HCT116 (cell line): ENCODE data around the gene OS9. TPM values are rescaled to one million over a fixed set of nuclear protein-coding genes. Genes with fewer than 3 reads are reported as not detected.

Experiments used
- ATAC-seq: fragments of 200-7000 bp; cut with Tn5 transposase; 2 replicates; pipeline ENCODE4 v1.9.1; 2020; ENCODE audit warnings: mild to moderate bottlenecking, moderate library complexity
- BruUV-seq: library from RNA; stranded (reverse); fragments of 400-500 nt; replicated peaks from 2 replicates; lab custom pipeline; 2021; lab: Mats Ljungman, UMichigan
- CTCF ChIA-PET: fragments of 300-600 bp; sonication (Branson Sonifier 250); formaldehyde crosslinking; loops from one replicate; lab custom pipeline; 2021; ENCODE audit warnings: antibody characterized with exemption; lab: Charles Lee
- POLR2A ChIA-PET: fragments of 300-600, 350-600 bp; sonication (Branson Sonifier 250); formaldehyde crosslinking; loops from one replicate; lab custom pipeline; 2021; ENCODE audit warnings: antibody characterized with exemption; lab: Charles Lee
- RAD21 ChIA-PET, 2 experiments: fragments of 300-600 bp; sonication (Branson Sonifier 250); formaldehyde crosslinking; loops; one replicate each; lab custom pipeline; 2023; ENCODE audit warnings: low total read pairs in 2 of 2; ENCODE audit not compliant: uncharacterized antibody in 2 of 2, unreplicated experiment in 2 of 2, low non-redundant PET in 1 of 2; lab: Charles Lee
- DNase-seq: peaks from one replicate; pipeline ENCODE4 v3.0.0-alpha.2; 2010; ENCODE audit warnings: low read depth, low spot score
- H2AFZ ChIP-seq: fragments of 200-600 bp; shearing (Covaris generic), sonication (generic); 2 replicates; pipeline ENCODE4 v1.6.1; 2017; ENCODE audit warnings: low read depth, mixed run types, mixed read lengths, antibody characterized with exemption, low read length; ENCODE audit not compliant: poor library complexity, severe bottlenecking
- H3K27ac ChIP-seq: 2 replicates; pipeline ENCODE4 v1.5.1; 2012; ENCODE audit warnings: low read depth, low read length
- H3K27me3 ChIP-seq: fragments of 200-600 bp; sonication (generic); 2 replicates; pipeline ENCODE4 v1.6.1; 2016; ENCODE audit warnings: mixed run types, low read length, mixed read lengths; ENCODE audit not compliant: insufficient read depth
- H3K36me3 ChIP-seq, 2 experiments: fragments of 200-500 bp in 1 of 2; fragments of 200-600 bp in 1 of 2; sonication (Bioruptor generic) in 1 of 2; sonication (generic) in 1 of 2; 2 replicates each; pipeline versions ENCODE4 v1.5.1 to v1.6.1; 2014 to 2016; ENCODE audit warnings: low read length in 2 of 2, inconsistent platforms in 1 of 2, mixed read lengths in 1 of 2, mixed run types in 1 of 2; ENCODE audit not compliant: insufficient read depth in 2 of 2, control insufficient read depth in 1 of 2
- H3K4me1 ChIP-seq, 2 experiments: fragments of 200-600 bp in 1 of 2; sonication (generic) in 1 of 2; 2 replicates each; pipeline versions ENCODE4 v1.5.1 to v1.6.1; 2012 to 2017; ENCODE audit warnings: low read length in 2 of 2, inconsistent platforms in 1 of 2, mild to moderate bottlenecking in 1 of 2, mixed read lengths in 1 of 2, mixed run types in 1 of 2, moderate library complexity in 1 of 2; ENCODE audit not compliant: insufficient read depth in 2 of 2, control insufficient read depth in 1 of 2
- H3K4me2 ChIP-seq: fragments of 200-600 bp; sonication (generic); 2 replicates; pipeline ENCODE4 v1.6.1; 2017; ENCODE audit warnings: mixed run types, low read length, mixed read lengths
- H3K4me3 ChIP-seq, 2 experiments: fragments of 200-600 bp in 1 of 2; sonication (generic) in 1 of 2; replicated peaks in 1 of 2; 2 replicates each; pipeline ENCODE4 v1.5.1; 2011 to 2016; ENCODE audit warnings: low read length in 2 of 2, control low read depth in 1 of 2, low read depth in 1 of 2, mild to moderate bottlenecking in 1 of 2, mixed read lengths in 1 of 2, mixed run types in 1 of 2
- H3K79me2 ChIP-seq: fragments of 200-600 bp; sonication (generic); 2 replicates; pipeline ENCODE4 v1.6.1; 2017; ENCODE audit warnings: mild to moderate bottlenecking, mixed run types, low read length, moderate library complexity, mixed read lengths; ENCODE audit not compliant: insufficient read depth
- H3K9ac ChIP-seq: fragments of 200-600 bp; sonication (generic); 2 replicates; pipeline ENCODE4 v1.6.1; 2016; ENCODE audit warnings: low read length, mixed read lengths
- H3K9me2 ChIP-seq: fragments of 200-600 bp; sonication (generic), shearing (Covaris generic); 2 replicates; pipeline ENCODE4 v1.6.1; 2017; ENCODE audit warnings: mixed run types, mild to moderate bottlenecking, moderate library complexity; ENCODE audit not compliant: insufficient read depth
- H3K9me3 ChIP-seq, 2 experiments: fragments of 200-500 bp in 1 of 2; fragments of 200-600 bp in 1 of 2; sonication (Bioruptor generic) in 1 of 2; sonication (generic) in 1 of 2; 2 replicates each; pipeline ENCODE4 v1.6.1; 2014 to 2017; ENCODE audit warnings: low read length in 2 of 2, mixed read lengths in 2 of 2, inconsistent platforms in 1 of 2, low read depth in 1 of 2, mild to moderate bottlenecking in 1 of 2, mixed run types in 1 of 2, moderate library complexity in 1 of 2; ENCODE audit not compliant: control insufficient read depth in 1 of 2, insufficient read depth in 1 of 2
- H4K20me1 ChIP-seq: fragments of 200-600 bp; sonication (generic), shearing (Covaris generic); 2 replicates; pipeline ENCODE4 v1.6.1; 2017; ENCODE audit warnings: mixed run types, mild to moderate bottlenecking, moderate library complexity; ENCODE audit not compliant: insufficient read depth
- CBX3 ChIP-seq: IDR thresholded peaks from 2 replicates; pipeline ENCODE4 v1.6.1; 2012; ENCODE audit warnings: low read depth
- CEBPB ChIP-seq: IDR thresholded peaks from 2 replicates; pipeline ENCODE4 v1.6.1; 2012; ENCODE audit warnings: low read depth
- EZH2phosphoT487 ChIP-seq: fragments of 200-600 bp; IDR thresholded peaks from 2 replicates; pipeline ENCODE4 v1.6.1; 2018; ENCODE audit warnings: antibody characterized with exemption, borderline replicate concordance
- FOSL1 ChIP-seq: IDR thresholded peaks from 2 replicates; pipeline ENCODE4 v1.6.1; 2012; ENCODE audit warnings: low read depth
- JUND ChIP-seq: IDR thresholded peaks from 2 replicates; pipeline ENCODE4 v1.6.1; 2012
- SP1 ChIP-seq: IDR thresholded peaks from 2 replicates; pipeline ENCODE4 v1.6.1; 2012; ENCODE audit warnings: low read depth
- SRF ChIP-seq: IDR thresholded peaks from 2 replicates; pipeline ENCODE4 v1.6.1; 2012; ENCODE audit warnings: low read depth
- intact Hi-C: fragments of 100-400 bp; cut with micrococcal nuclease; formaldehyde crosslinking; loops from 2 replicates; pipeline ENCODE4 v1.10.0; 2022
- total RNA-seq: library from RNA; stranded (reverse); gene quantifications from one replicate; pipeline ENCODE4 v1.2.1, GENCODE V29; 2021; ENCODE audit not compliant: unreplicated experiment
- TF ChIP-seq, protein P1 (sequence below): IDR thresholded peaks from 2 replicates; pipeline ENCODE4 v1.6.1; 2012
- TF ChIP-seq, protein P2 (sequence below): IDR thresholded peaks from 2 replicates; pipeline ENCODE4 v1.6.1; 2011; ENCODE audit warnings: mild to moderate bottlenecking, low read length, moderate library complexity; ENCODE audit not compliant: insufficient replicate concordance; ENCODE audit errors: extremely low read depth
- TF ChIP-seq, protein P3 (sequence below): IDR thresholded peaks from 2 replicates; pipeline ENCODE4 v1.6.1; 2012; ENCODE audit warnings: low read depth

OS9 gene
- total RNA-seq, 1 experiment from 2014 or later: 98.4 TPM

DNA sequence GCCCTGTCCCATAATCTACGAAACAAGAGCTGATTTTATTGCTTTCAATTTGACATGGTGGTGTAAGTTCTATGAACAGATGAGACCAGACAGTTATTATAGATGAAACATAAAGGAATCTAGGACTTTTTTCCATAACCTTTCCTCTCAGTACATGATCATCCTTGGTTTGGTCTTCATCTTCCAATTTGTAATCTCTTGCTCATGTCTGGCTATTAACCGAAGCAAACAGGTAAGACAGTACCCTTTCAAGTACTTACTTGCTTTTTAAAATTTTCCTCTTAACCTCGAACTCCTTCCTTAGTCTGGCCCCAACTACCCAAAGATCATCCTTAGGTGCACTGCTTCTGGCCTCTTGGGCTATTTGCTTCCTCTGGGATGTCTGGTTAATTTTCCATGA lies 52.1 kb downstream of the OS9 start:
- peak overlapping the region; percentile 76; the same call in 1 of the 2 replicates for H3K27ac ChIP-seq
- BruUV-seq: TSS peak; percentile 59
- H3K36me3 ChIP-seq: peaks cover 18 to 27% of the 10 kb centered on the region in 2 experiments; a peak in 3 of 4 replicates
- ChIA-PET POLR2A (no interaction called here), CTCF (no interaction called here), RAD21 (no interaction called here)
- H3K27me3 ChIP-seq: no peaks in the 10 kb centered on the region
- no peak overlapping the region for H2AFZ ChIP-seq
- H3K4me2 ChIP-seq: peak overlapping the region; percentile 91
- peak overlapping the region; percentile 69 to 76 for H3K4me3 ChIP-seq
- H4K20me1 ChIP-seq: no peaks in the 10 kb centered on the region
- ATAC-seq (no peak), DNase-seq (no peak)
- H3K9ac ChIP-seq: peak overlapping the region; percentile 90; the same call in 1 of the 2 replicates
- TF ChIP-seq JUND (no peak), FOSL1 (no peak), SRF (no peak), EZH2phosphoT487 (no peak), CEBPB (no peak), SP1 (no peak), CBX3 (no peak)
- TF ChIP-seq, protein P1, sequence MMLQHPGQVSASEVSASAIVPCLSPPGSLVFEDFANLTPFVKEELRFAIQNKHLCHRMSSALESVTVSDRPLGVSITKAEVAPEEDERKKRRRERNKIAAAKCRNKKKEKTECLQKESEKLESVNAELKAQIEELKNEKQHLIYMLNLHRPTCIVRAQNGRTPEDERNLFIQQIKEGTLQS: no peak
- TF ChIP-seq, protein P2, sequence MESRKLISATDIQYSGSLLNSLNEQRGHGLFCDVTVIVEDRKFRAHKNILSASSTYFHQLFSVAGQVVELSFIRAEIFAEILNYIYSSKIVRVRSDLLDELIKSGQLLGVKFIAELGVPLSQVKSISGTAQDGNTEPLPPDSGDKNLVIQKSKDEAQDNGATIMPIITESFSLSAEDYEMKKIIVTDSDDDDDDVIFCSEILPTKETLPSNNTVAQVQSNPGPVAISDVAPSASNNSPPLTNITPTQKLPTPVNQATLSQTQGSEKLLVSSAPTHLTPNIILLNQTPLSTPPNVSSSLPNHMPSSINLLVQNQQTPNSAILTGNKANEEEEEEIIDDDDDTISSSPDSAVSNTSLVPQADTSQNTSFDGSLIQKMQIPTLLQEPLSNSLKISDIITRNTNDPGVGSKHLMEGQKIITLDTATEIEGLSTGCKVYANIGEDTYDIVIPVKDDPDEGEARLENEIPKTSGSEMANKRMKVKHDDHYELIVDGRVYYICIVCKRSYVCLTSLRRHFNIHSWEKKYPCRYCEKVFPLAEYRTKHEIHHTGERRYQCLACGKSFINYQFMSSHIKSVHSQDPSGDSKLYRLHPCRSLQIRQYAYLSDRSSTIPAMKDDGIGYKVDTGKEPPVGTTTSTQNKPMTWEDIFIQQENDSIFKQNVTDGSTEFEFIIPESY: no peak
- TF ChIP-seq, protein P3, sequence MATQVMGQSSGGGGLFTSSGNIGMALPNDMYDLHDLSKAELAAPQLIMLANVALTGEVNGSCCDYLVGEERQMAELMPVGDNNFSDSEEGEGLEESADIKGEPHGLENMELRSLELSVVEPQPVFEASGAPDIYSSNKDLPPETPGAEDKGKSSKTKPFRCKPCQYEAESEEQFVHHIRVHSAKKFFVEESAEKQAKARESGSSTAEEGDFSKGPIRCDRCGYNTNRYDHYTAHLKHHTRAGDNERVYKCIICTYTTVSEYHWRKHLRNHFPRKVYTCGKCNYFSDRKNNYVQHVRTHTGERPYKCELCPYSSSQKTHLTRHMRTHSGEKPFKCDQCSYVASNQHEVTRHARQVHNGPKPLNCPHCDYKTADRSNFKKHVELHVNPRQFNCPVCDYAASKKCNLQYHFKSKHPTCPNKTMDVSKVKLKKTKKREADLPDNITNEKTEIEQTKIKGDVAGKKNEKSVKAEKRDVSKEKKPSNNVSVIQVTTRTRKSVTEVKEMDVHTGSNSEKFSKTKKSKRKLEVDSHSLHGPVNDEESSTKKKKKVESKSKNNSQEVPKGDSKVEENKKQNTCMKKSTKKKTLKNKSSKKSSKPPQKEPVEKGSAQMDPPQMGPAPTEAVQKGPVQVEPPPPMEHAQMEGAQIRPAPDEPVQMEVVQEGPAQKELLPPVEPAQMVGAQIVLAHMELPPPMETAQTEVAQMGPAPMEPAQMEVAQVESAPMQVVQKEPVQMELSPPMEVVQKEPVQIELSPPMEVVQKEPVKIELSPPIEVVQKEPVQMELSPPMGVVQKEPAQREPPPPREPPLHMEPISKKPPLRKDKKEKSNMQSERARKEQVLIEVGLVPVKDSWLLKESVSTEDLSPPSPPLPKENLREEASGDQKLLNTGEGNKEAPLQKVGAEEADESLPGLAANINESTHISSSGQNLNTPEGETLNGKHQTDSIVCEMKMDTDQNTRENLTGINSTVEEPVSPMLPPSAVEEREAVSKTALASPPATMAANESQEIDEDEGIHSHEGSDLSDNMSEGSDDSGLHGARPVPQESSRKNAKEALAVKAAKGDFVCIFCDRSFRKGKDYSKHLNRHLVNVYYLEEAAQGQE: no peak
- TF ChIP-seq, all 23 proteins: peak for 0
- intact Hi-C loops: no loop called here
- Histone ChIP-seq H3K79me2 (peaks cover 21% of the 10 kb centered on the region), H3K4me1 (peaks cover 10 to 40% of the 10 kb centered on the region in 2 experiments; a peak in 3 of 4 replicates), H3K9me3 (no peaks in the 10 kb centered on the region), H3K9me2 (no peaks in the 10 kb centered on the region)
